ENCODE measurements around the gene CIITA. TPM values are rescaled to one million over a fixed set of nuclear protein-coding genes. Genes with fewer than 3 reads are reported as not detected.

Gene CIITA
- total and polyA plus RNA-seq, 10 of the 15 experiments (the other 5 are each of a cell fraction or from before 2014, with no cell fraction given), result 11.5 to 145 (median 49.7) TPM

DNA sequence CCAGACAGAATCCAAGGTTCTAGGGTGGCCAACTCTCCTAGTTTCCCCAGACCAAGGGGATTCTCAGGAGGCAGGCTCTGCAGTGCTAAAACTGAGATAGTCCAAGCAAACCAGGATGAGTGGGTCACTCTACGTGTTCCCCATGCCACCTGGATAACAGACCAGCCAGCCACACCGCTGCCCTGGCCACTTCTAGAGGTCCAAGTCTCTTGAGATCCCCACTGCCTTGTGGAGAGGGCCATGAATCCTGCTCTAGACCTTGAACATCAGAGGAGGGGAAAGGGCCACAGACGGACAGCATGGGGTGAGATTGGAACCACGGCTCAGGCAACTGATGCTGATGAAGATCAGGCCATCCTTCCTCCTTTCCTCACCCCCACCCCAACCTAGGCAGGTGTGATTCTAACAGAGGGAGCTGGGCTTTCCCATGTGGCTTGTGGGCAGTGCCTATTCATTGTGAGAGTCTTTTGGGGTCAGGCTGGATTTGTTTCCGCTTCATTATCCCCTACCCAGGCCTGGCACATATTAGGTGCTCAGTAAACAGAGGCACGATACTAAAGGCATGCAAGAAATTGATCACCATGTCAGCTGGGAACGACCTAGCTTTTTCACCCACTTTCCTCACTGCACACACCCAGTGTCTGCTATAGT is 41.6 kb upstream of the CIITA start (continued):
- TF ChIP-seq, protein P1, sequence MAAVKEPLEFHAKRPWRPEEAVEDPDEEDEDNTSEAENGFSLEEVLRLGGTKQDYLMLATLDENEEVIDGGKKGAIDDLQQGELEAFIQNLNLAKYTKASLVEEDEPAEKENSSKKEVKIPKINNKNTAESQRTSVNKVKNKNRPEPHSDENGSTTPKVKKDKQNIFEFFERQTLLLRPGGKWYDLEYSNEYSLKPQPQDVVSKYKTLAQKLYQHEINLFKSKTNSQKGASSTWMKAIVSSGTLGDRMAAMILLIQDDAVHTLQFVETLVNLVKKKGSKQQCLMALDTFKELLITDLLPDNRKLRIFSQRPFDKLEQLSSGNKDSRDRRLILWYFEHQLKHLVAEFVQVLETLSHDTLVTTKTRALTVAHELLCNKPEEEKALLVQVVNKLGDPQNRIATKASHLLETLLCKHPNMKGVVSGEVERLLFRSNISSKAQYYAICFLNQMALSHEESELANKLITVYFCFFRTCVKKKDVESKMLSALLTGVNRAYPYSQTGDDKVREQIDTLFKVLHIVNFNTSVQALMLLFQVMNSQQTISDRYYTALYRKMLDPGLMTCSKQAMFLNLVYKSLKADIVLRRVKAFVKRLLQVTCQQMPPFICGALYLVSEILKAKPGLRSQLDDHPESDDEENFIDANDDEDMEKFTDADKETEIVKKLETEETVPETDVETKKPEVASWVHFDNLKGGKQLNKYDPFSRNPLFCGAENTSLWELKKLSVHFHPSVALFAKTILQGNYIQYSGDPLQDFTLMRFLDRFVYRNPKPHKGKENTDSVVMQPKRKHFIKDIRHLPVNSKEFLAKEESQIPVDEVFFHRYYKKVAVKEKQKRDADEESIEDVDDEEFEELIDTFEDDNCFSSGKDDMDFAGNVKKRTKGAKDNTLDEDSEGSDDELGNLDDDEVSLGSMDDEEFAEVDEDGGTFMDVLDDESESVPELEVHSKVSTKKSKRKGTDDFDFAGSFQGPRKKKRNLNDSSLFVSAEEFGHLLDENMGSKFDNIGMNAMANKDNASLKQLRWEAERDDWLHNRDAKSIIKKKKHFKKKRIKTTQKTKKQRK (IDR thresholded peaks at IDR 0.05; ENCODE audit: low read depth, low read length), result no peak
- TF ChIP-seq ETV6 (conservative IDR thresholded peaks at IDR 0.05 in 1 of 2, IDR thresholded peaks at IDR 0.05 in 1 of 2; ENCODE audit: borderline replicate concordance in 1 of 2, low read depth in 1 of 2) (peak in 1 of 2 experiments; percentile 88; a peak in 2 of 4 replicates), TAF1 (IDR thresholded peaks at IDR 0.05; ENCODE audit: borderline replicate concordance, low read depth, low read length) (no peak), MXI1 (IDR thresholded peaks at IDR 0.05; ENCODE audit: low read depth, low read length) (no peak), NR2C2 (IDR thresholded peaks at IDR 0.05; ENCODE audit: borderline replicate concordance, control insufficient read depth, insufficient read length, low read depth) (no peak), BHLHE40 (IDR thresholded peaks at IDR 0.05; ENCODE audit: borderline replicate concordance in 1 of 2, low read depth in 2 of 2, low read length in 1 of 2) (peak; percentile 74 to 81), ZNF217 (IDR thresholded peaks at IDR 0.05) (peak; percentile 97), MTA3 (IDR thresholded peaks at IDR 0.05; ENCODE audit: borderline replicate concordance, low read length) (peak; percentile 88; the same call in 1 of the 2 replicates), LARP7 (IDR thresholded peaks at IDR 0.05) (no peak), NRF1 (conservative IDR thresholded peaks at IDR 0.05; ENCODE audit: low read depth, low read length) (no peak), CHD4 (IDR thresholded peaks at IDR 0.05) (no peak), NBN (IDR thresholded peaks at IDR 0.05) (peak; percentile 74; the same call in 1 of the 2 replicates), NFIC (IDR thresholded peaks at IDR 0.05; ENCODE audit: low read depth, low read length) (peak; percentile 96), YY1 (IDR thresholded peaks at IDR 0.05; ENCODE audit: low read depth, low read length) (peak; percentile 23; the same call in 1 of the 2 replicates), STAT1 (conservative IDR thresholded peaks at IDR 0.05) (no peak), TARDBP (IDR thresholded peaks at IDR 0.05; ENCODE audit: borderline replicate concordance) (no peak)
- TF ChIP-seq, protein P2, sequence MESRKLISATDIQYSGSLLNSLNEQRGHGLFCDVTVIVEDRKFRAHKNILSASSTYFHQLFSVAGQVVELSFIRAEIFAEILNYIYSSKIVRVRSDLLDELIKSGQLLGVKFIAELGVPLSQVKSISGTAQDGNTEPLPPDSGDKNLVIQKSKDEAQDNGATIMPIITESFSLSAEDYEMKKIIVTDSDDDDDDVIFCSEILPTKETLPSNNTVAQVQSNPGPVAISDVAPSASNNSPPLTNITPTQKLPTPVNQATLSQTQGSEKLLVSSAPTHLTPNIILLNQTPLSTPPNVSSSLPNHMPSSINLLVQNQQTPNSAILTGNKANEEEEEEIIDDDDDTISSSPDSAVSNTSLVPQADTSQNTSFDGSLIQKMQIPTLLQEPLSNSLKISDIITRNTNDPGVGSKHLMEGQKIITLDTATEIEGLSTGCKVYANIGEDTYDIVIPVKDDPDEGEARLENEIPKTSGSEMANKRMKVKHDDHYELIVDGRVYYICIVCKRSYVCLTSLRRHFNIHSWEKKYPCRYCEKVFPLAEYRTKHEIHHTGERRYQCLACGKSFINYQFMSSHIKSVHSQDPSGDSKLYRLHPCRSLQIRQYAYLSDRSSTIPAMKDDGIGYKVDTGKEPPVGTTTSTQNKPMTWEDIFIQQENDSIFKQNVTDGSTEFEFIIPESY (IDR thresholded peaks at IDR 0.05), result no peak
- TF ChIP-seq, protein P3, sequence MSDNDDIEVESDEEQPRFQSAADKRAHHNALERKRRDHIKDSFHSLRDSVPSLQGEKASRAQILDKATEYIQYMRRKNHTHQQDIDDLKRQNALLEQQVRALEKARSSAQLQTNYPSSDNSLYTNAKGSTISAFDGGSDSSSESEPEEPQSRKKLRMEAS (IDR thresholded peaks at IDR 0.05; ENCODE audit: low read depth, low read length), result no peak
- TF ChIP-seq, protein P4, sequence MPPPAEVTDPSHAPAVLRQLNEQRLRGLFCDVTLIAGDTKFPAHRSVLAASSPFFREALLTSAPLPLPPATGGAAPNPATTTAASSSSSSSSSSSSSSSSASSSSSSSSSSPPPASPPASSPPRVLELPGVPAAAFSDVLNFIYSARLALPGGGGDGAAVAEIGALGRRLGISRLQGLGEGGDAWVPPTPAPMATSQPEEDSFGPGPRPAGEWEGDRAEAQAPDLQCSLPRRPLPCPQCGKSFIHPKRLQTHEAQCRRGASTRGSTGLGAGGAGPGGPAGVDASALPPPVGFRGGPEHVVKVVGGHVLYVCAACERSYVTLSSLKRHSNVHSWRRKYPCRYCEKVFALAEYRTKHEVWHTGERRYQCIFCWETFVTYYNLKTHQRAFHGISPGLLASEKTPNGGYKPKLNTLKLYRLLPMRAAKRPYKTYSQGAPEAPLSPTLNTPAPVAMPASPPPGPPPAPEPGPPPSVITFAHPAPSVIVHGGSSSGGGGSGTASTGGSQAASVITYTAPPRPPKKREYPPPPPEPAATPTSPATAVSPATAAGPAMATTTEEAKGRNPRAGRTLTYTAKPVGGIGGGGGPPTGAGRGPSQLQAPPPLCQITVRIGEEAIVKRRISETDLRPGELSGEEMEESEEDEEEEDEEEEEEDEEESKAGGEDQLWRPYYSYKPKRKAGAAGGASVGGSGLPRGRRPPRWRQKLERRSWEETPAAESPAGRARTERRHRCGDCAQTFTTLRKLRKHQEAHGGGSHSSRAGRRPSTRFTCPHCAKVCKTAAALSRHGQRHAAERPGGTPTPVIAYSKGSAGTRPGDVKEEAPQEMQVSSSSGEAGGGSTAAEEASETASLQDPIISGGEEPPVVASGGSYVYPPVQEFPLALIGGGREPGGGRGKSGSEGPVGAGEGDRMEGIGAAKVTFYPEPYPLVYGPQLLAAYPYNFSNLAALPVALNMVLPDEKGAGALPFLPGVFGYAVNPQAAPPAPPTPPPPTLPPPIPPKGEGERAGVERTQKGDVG (CRISPR knock-in tag; IDR thresholded peaks at IDR 0.05), result no peak
- TF ChIP-seq, protein P5, sequence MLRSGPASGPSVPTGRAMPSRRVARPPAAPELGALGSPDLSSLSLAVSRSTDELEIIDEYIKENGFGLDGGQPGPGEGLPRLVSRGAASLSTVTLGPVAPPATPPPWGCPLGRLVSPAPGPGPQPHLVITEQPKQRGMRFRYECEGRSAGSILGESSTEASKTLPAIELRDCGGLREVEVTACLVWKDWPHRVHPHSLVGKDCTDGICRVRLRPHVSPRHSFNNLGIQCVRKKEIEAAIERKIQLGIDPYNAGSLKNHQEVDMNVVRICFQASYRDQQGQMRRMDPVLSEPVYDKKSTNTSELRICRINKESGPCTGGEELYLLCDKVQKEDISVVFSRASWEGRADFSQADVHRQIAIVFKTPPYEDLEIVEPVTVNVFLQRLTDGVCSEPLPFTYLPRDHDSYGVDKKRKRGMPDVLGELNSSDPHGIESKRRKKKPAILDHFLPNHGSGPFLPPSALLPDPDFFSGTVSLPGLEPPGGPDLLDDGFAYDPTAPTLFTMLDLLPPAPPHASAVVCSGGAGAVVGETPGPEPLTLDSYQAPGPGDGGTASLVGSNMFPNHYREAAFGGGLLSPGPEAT (IDR thresholded peaks at IDR 0.05; ENCODE audit: low read depth), result peak; percentile 88
